HG02588 (cell line): ENCODE results near the gene MDM4.
"Not testable (repeated sequence)": the region's sequence is repeated elsewhere in the genome, so short reads cannot be mapped to it uniquely, and the experiment has no call there.

ENCODE experiments used
- ATAC-seq: cut with Tn5 transposase; IDR thresholded peaks from one replicate; pipeline ENCODE4 v1.9.1; 2021; ENCODE audit warnings: mild to moderate bottlenecking, moderate library complexity; ENCODE audit not compliant: unreplicated experiment

The MDM4 gene

GRCh38 chr1:204513117-204513716 is 3.0 kb upstream of the MDM4 start:
- no peak for ATAC-seq

GRCh38 chr1:204514828-204515227 is 1.4 kb upstream of the MDM4 start:
- no peak for ATAC-seq

GRCh38 chr1:204517382-204517781 is 1.2 kb downstream of the MDM4 start:
- not testable (repeated sequence) for ATAC-seq

GRCh38 chr1:204520834-204521709 is 4.9 kb downstream of the MDM4 start:
- peak; percentile 43 for ATAC-seq

GRCh38 chr1:204521941-204522521 is 5.8 kb downstream of the MDM4 start:
- ATAC-seq, result not testable (repeated sequence)

- no peak for ATAC-seq
Measured at GRCh38 chr1:204523605-204524215, 7.5 kb downstream of the MDM4 start.

GRCh38 chr1:204524986-204525385 is 8.8 kb downstream of the MDM4 start:
- no peak for ATAC-seq

- no peak for ATAC-seq
Measured at GRCh38 chr1:204528241-204528640, 12.0 kb downstream of the MDM4 start.

- ATAC-seq, result no peak
Measured at GRCh38 chr1:204528677-204529076, 12.5 kb downstream of the MDM4 start.

GRCh38 chr1:204529371-204529895 is 13.2 kb downstream of the MDM4 start:
- no peak for ATAC-seq

GRCh38 chr1:204530932-204531331 is 14.7 kb downstream of the MDM4 start:
- peak; percentile 84 for ATAC-seq

GRCh38 chr1:204532832-204533231 is 16.6 kb downstream of the MDM4 start:
- no peak for ATAC-seq

GRCh38 chr1:204541626-204542025 is 25.4 kb downstream of the MDM4 start:
- ATAC-seq, result no peak

GRCh38 chr1:204544321-204544720 is 28.1 kb downstream of the MDM4 start:
- ATAC-seq, result no peak

GRCh38 chr1:204545202-204545601 is 29.0 kb downstream of the MDM4 start:
- no peak for ATAC-seq

- ATAC-seq, result no peak
Measured at GRCh38 chr1:204545881-204546280, 29.7 kb downstream of the MDM4 start.

- ATAC-seq, result no peak
Measured at GRCh38 chr1:204548265-204548664, 32.1 kb downstream of the MDM4 start.

GRCh38 chr1:204549313-204549712 is 33.1 kb downstream of the MDM4 start:
- ATAC-seq, result no peak

GRCh38 chr1:204550926-204551325 is 34.7 kb downstream of the MDM4 start:
- no peak for ATAC-seq

GRCh38 chr1:204556458-204557052 is 40.3 kb downstream of the MDM4 start:
- ATAC-seq, result no peak

- no peak for ATAC-seq
Measured at GRCh38 chr1:204558467-204558866, 42.3 kb downstream of the MDM4 start.
